Measurements from ENCODE around the gene HERPUD1.

DNA sequence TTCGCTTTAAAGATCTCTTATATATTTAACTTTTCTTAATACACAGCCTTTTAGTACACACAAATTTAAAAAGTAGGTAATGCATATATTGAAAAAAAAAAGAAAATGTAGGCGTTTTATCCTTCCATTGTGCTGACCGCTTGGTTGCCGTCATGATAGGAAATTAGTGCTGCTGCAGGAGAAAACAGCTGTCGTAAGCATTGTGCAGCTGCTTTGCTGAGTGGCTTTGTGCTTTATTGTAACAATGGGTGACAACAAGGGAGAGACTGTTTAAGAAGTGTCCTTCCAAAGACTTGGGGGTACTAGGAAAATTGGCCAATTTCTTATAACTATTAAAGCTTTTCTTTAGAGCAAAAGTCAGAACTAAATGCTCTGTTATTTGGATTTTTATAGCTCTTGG, 5.0 kb downstream of the HERPUD1 start:
- TF ChIP-seq, protein P1, sequence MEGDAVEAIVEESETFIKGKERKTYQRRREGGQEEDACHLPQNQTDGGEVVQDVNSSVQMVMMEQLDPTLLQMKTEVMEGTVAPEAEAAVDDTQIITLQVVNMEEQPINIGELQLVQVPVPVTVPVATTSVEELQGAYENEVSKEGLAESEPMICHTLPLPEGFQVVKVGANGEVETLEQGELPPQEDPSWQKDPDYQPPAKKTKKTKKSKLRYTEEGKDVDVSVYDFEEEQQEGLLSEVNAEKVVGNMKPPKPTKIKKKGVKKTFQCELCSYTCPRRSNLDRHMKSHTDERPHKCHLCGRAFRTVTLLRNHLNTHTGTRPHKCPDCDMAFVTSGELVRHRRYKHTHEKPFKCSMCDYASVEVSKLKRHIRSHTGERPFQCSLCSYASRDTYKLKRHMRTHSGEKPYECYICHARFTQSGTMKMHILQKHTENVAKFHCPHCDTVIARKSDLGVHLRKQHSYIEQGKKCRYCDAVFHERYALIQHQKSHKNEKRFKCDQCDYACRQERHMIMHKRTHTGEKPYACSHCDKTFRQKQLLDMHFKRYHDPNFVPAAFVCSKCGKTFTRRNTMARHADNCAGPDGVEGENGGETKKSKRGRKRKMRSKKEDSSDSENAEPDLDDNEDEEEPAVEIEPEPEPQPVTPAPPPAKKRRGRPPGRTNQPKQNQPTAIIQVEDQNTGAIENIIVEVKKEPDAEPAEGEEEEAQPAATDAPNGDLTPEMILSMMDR (CRISPR knock-in tag; IDR thresholded peaks at IDR 0.05) = no peak
- TF ChIP-seq SAP130 (CRISPR knock-in tag; IDR thresholded peaks at IDR 0.05; ENCODE audit: low read depth) (no peak), MTA3 (CRISPR knock-in tag; IDR thresholded peaks at IDR 0.05) (no peak), ZNF746 (CRISPR knock-in tag; IDR thresholded peaks at IDR 0.05) (no peak), ELF4 (CRISPR knock-in tag; IDR thresholded peaks at IDR 0.05; ENCODE audit: borderline replicate concordance) (no peak)
